SU-DHL-6 (cell line): ENCODE results near the gene BSND.

ENCODE experiments used
- H2AFZ ChIP-seq: fragments of 200-600 bp; sonication (generic); 2 replicates; pipeline ENCODE4 v1.6.1; 2014; ENCODE audit warnings: low read depth, mild to moderate bottlenecking, moderate library complexity, mixed read lengths, antibody characterized with exemption, low read length; ENCODE audit not compliant: severe bottlenecking
- H3F3A ChIP-seq: fragments of 200-600 bp; shearing (Covaris generic); 2 replicates; pipeline ENCODE4 v1.6.0; 2016; ENCODE audit warnings: antibody characterized with exemption, mild to moderate bottlenecking; ENCODE audit not compliant: insufficient read depth
- H3K27ac ChIP-seq: fragments of 200-600 bp; sonication (generic); 2 replicates; pipeline ENCODE4 v1.5.1; 2016; ENCODE audit warnings: low read depth, mild to moderate bottlenecking, low read length, moderate library complexity, mixed read lengths
- H3K27me3 ChIP-seq: fragments of 200-600 bp; sonication (generic), shearing (Covaris generic); 2 replicates; pipeline ENCODE4 v1.6.0; 2014; ENCODE audit warnings: mild to moderate bottlenecking, low read length
- H3K36me3 ChIP-seq: fragments of 200-600 bp; sonication (generic); 2 replicates; pipeline ENCODE4 v1.6.1; 2014; ENCODE audit warnings: mild to moderate bottlenecking, low read length, mixed read lengths
- H3K4me2 ChIP-seq: fragments of 300-600, 200-600 bp; shearing (Covaris generic), sonication (generic); 2 replicates; pipeline ENCODE4 v1.6.0; 2014; ENCODE audit warnings: low read length, low read depth, mild to moderate bottlenecking; ENCODE audit not compliant: poor library complexity, severe bottlenecking
- H3K4me3 ChIP-seq: fragments of 200-600 bp; sonication (generic); 2 replicates; pipeline ENCODE4 v1.5.1; 2014; ENCODE audit warnings: antibody characterized with exemption, low read length, mild to moderate bottlenecking, mixed read lengths; ENCODE audit not compliant: insufficient read depth, poor library complexity, severe bottlenecking
- H3K79me2 ChIP-seq: fragments of 200-600 bp; sonication (generic); 2 replicates; pipeline ENCODE4 v1.6.1; 2014; ENCODE audit warnings: mild to moderate bottlenecking, low read length, moderate library complexity; ENCODE audit not compliant: insufficient read depth
- H3K9ac ChIP-seq: fragments of 200-600 bp; sonication (generic); 2 replicates; pipeline ENCODE4 v1.7.0; 2014; ENCODE audit warnings: mild to moderate bottlenecking, low read length
- H3K9me2 ChIP-seq: fragments of 200-600 bp; sonication (generic); replicated peaks from 2 replicates; pipeline ENCODE4 v1.6.1; 2014; ENCODE audit warnings: low read length; ENCODE audit not compliant: insufficient read depth
- H3K9me3 ChIP-seq: fragments of 200-600 bp; sonication (generic); 2 replicates; pipeline ENCODE4 v1.6.1; 2014; ENCODE audit warnings: low read length, mixed read lengths; ENCODE audit not compliant: insufficient read depth
- H4K20me1 ChIP-seq: fragments of 200-600 bp; sonication (generic); 2 replicates; pipeline ENCODE4 v1.6.1; 2014; ENCODE audit warnings: low read depth, mild to moderate bottlenecking, antibody characterized with exemption, low read length, moderate library complexity, mixed read lengths
- CTCF ChIP-seq: fragments of 200-600 bp; sonication (generic); IDR thresholded peaks from one replicate; pipeline ENCODE4 v1.5.1; 2017; ENCODE audit warnings: antibody characterized with exemption, mild to moderate bottlenecking, low read length, moderate library complexity; ENCODE audit not compliant: insufficient read depth, poor library complexity, severe bottlenecking
- EZH2phosphoT487 ChIP-seq: fragments of 200-600 bp; sonication (generic), shearing (Covaris generic); conservative IDR thresholded peaks from 2 replicates; pipeline ENCODE4 v1.6.1; 2018; ENCODE audit warnings: mild to moderate bottlenecking, antibody characterized with exemption, low read length, moderate library complexity, mixed read lengths

The BSND gene

GRCh38 chr1:55007625-55008024 is 8.9 kb downstream of the BSND start:
- Histone ChIP-seq H3K9me2 (no peaks in the 10 kb centered on the region), H4K20me1 (no peaks in the 10 kb centered on the region), H3K27me3 (no peaks in the 10 kb centered on the region), H2AFZ (no peak overlapping the region), H3K79me2 (no peaks in the 10 kb centered on the region), H3K36me3 (no peaks in the 10 kb centered on the region), H3K4me2 (no peak overlapping the region), H3F3A (no peaks in the 10 kb centered on the region), H3K9me3 (no peaks in the 10 kb centered on the region), H3K27ac (no peak overlapping the region), H3K4me3 (no peak overlapping the region), H3K9ac (no peak overlapping the region)
- TF ChIP-seq EZH2phosphoT487 (no peak), CTCF (no peak)

DNA sequence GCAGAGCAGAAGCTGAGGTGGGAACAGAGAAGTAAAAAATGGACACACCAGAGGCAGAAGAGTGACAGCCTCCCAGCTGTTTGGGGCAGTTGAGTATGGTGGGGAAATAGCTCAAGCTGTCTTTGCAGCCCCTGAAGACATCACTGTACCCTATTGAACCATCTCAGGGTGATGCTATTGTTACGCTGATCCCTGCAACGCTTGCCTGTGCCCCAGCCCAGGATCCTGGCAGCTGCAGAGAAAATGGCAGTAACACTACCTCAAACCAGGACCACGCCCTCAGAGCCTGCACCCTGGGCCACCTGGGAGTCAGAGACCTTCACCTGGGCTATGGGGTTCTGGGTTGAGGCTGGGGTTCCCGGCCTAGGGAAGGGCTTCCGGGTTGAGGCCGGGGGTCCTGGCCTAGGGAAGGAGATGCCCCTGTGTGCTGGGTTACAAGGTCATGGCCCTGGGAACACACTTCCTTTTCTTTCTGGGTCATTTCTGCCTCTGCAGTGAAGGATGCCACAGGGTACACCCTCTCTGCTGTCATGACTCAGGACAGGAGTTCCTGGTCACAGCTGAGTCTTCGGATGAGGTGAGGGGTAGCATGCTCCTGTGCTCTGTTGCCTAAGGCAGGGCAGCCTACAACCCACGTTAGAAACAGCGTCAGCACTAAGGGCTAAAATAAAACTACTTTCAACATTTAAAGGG is 11.6 kb downstream of the BSND start:
- Histone ChIP-seq H4K20me1 (no peaks in the 10 kb centered on the region), H3F3A (no peaks in the 10 kb centered on the region), H3K9ac (no peak overlapping the region), H3K9me3 (no peaks in the 10 kb centered on the region), H3K9me2 (no peaks in the 10 kb centered on the region), H3K27me3 (no peaks in the 10 kb centered on the region), H3K79me2 (no peaks in the 10 kb centered on the region), H3K27ac (no peak overlapping the region), H3K4me2 (no peak overlapping the region), H3K36me3 (no peaks in the 10 kb centered on the region), H3K4me3 (no peak overlapping the region), H2AFZ (no peak overlapping the region)
- TF ChIP-seq EZH2phosphoT487 (no peak), CTCF (no peak)

- no peak overlapping the region for H3K4me3 ChIP-seq
- no peak overlapping the region for H3K27ac ChIP-seq
- no peaks in the 10 kb centered on the region for H3K9me3 ChIP-seq
- H4K20me1 ChIP-seq = no peaks in the 10 kb centered on the region
- H3F3A ChIP-seq = no peaks in the 10 kb centered on the region
- no peaks in the 10 kb centered on the region for H3K79me2 ChIP-seq
- no peaks in the 10 kb centered on the region for H3K9me2 ChIP-seq
- H2AFZ ChIP-seq = no peak overlapping the region
- no peaks in the 10 kb centered on the region for H3K36me3 ChIP-seq
- TF ChIP-seq CTCF (no peak), EZH2phosphoT487 (no peak)
- no peaks in the 10 kb centered on the region for H3K27me3 ChIP-seq
- no peak overlapping the region for H3K4me2 ChIP-seq
- no peak overlapping the region for H3K9ac ChIP-seq
Observed at GRCh38 chr1:55010887-55011217, 12.1 kb downstream of the BSND start.
